WTC11 (cell line): ENCODE measurements around the gene SRSF9. TPM values are rescaled to one million over a fixed set of nuclear protein-coding genes. Genes with fewer than 3 reads are reported as not detected.

Experiments used
- ATAC-seq: fragments of 200-7000 bp; cut with Tn5 transposase; 2 replicates; pipeline ENCODE4 v1.10.0; 2021; ENCODE audit warnings: mild to moderate bottlenecking, moderate library complexity
- CTCF ChIA-PET: fragments of 300-600 bp; sonication (Branson Sonifier 250); formaldehyde crosslinking; loops from one replicate; lab custom pipeline; 2021; ENCODE audit warnings: antibody characterized with exemption; lab: Charles Lee
- POLR2A ChIA-PET: fragments of 350-600 bp; sonication (Branson Sonifier 250); formaldehyde crosslinking; loops from one replicate; lab custom pipeline; 2021; ENCODE audit warnings: antibody characterized with exemption; lab: Charles Lee
- DNase-seq: peaks from one replicate; pipeline ENCODE4 v3.0.0; 2021; ENCODE audit warnings: low spot score
- H3K27ac Mint-ChIP-seq: 2 replicates; pipeline ENCODE4 v1.8.0; 2021; ENCODE audit warnings: mixed read lengths
- H3K27me3 Mint-ChIP-seq: 2 replicates; pipeline ENCODE4 v1.8.0; 2021; ENCODE audit warnings: low read depth, mild to moderate bottlenecking, moderate library complexity, mixed read lengths
- H3K36me3 Mint-ChIP-seq: 2 replicates; pipeline ENCODE4 v1.8.0; 2021; ENCODE audit warnings: mixed read lengths
- H3K4me1 Mint-ChIP-seq: 2 replicates; pipeline ENCODE4 v1.8.0; 2022; ENCODE audit warnings: mixed read lengths
- H3K4me3 Mint-ChIP-seq: 2 replicates; pipeline ENCODE4 v1.8.0; 2021; ENCODE audit warnings: mild to moderate bottlenecking, moderate library complexity, mixed read lengths
- H3K9me3 Mint-ChIP-seq: 2 replicates; pipeline ENCODE4 v1.8.0; 2021; ENCODE audit warnings: mixed read lengths
- ATF1 ChIP-seq: sonication (generic); formaldehyde crosslinking; IDR thresholded peaks from 2 replicates; pipeline ENCODE4 v1.8.1; 2023; ENCODE audit warnings: mild to moderate bottlenecking, moderate library complexity, missing genetic modification reagents
- ELF4 ChIP-seq: sonication (generic); formaldehyde crosslinking; IDR thresholded peaks from 2 replicates; pipeline ENCODE4 v1.8.1; 2022; ENCODE audit warnings: low read depth, mild to moderate bottlenecking, moderate library complexity, missing genetic modification reagents
- EMX1 ChIP-seq: fragments of 250-450 bp; sonication (Bioruptor Pico); IDR thresholded peaks from 2 replicates; pipeline ENCODE4 v1.8.0; 2021; ENCODE audit warnings: mild to moderate bottlenecking
- ERG ChIP-seq: fragments of 250-450 bp; sonication (Bioruptor Pico); IDR thresholded peaks from 2 replicates; pipeline ENCODE4 v1.8.0; 2021; ENCODE audit warnings: mild to moderate bottlenecking
- FOXK1 ChIP-seq: sonication (generic); formaldehyde crosslinking; IDR thresholded peaks from 2 replicates; pipeline ENCODE4 v1.8.0; 2022; ENCODE audit warnings: mild to moderate bottlenecking, moderate library complexity, missing genetic modification reagents
- MYBL2 ChIP-seq: sonication (generic); formaldehyde crosslinking; IDR thresholded peaks from 2 replicates; pipeline ENCODE4 v1.8.1; 2023; ENCODE audit warnings: mild to moderate bottlenecking, moderate library complexity, missing genetic modification reagents
- PRDM15 ChIP-seq: sonication (generic); formaldehyde crosslinking; IDR thresholded peaks from 2 replicates; pipeline ENCODE4 v1.8.0; 2022; ENCODE audit warnings: missing genetic modification reagents
- RELA ChIP-seq: sonication (generic); formaldehyde crosslinking; IDR thresholded peaks from 2 replicates; pipeline ENCODE4 v1.8.1; 2022; ENCODE audit warnings: missing genetic modification reagents, mild to moderate bottlenecking, borderline replicate concordance
- SMAD4 ChIP-seq: sonication (generic); formaldehyde crosslinking; IDR thresholded peaks from 2 replicates; pipeline ENCODE4 v1.8.0; 2022; ENCODE audit warnings: mild to moderate bottlenecking, missing genetic modification reagents
- USF1 ChIP-seq: sonication (generic); formaldehyde crosslinking; IDR thresholded peaks from 2 replicates; pipeline ENCODE4 v1.8.0; 2022; ENCODE audit warnings: mild to moderate bottlenecking, missing genetic modification reagents
- ZBTB21 ChIP-seq: sonication (generic); formaldehyde crosslinking; IDR thresholded peaks from 2 replicates; pipeline ENCODE4 v1.8.1; 2023; ENCODE audit warnings: mild to moderate bottlenecking, missing genetic modification reagents, borderline replicate concordance
- ZNF121 ChIP-seq: sonication (generic); formaldehyde crosslinking; IDR thresholded peaks from 2 replicates; pipeline ENCODE4 v1.8.0; 2023; ENCODE audit warnings: missing genetic modification reagents
- ZNF138 ChIP-seq: sonication (generic); formaldehyde crosslinking; conservative IDR thresholded peaks from 2 replicates; pipeline ENCODE4 v1.8.1; 2022; ENCODE audit warnings: mild to moderate bottlenecking, moderate library complexity, missing genetic modification reagents
- ZNF317 ChIP-seq: sonication (generic); formaldehyde crosslinking; IDR thresholded peaks from 2 replicates; pipeline ENCODE4 v1.8.1; 2023; ENCODE audit warnings: low read depth, mild to moderate bottlenecking, moderate library complexity, missing genetic modification reagents, borderline replicate concordance
- ZNF416 ChIP-seq: fragments of 250-450 bp; sonication (Bioruptor Pico); IDR thresholded peaks from 2 replicates; pipeline ENCODE4 v1.9.0; 2021; ENCODE audit warnings: mild to moderate bottlenecking, inconsistent platforms
- total RNA-seq: library from RNA; stranded (reverse); gene quantifications from 3 replicates; pipeline ENCODE4 v1.2.3, GENCODE V29; 2021
- TF ChIP-seq, protein P1 (sequence below): sonication (generic); formaldehyde crosslinking; IDR thresholded peaks from 2 replicates; pipeline ENCODE4 v1.8.0; 2023; ENCODE audit warnings: missing genetic modification reagents
- TF ChIP-seq, protein P2 (sequence below): sonication (generic); formaldehyde crosslinking; IDR thresholded peaks from 2 replicates; pipeline ENCODE4 v1.8.1; 2023; ENCODE audit warnings: mild to moderate bottlenecking, missing genetic modification reagents, moderate library complexity
- TF ChIP-seq, protein P3 (sequence below): sonication (generic); formaldehyde crosslinking; IDR thresholded peaks from 2 replicates; pipeline ENCODE4 v1.8.1; 2022; ENCODE audit warnings: mild to moderate bottlenecking, missing genetic modification reagents, moderate library complexity, borderline replicate concordance

Gene SRSF9
- total RNA-seq, 1 experiment from 2014 or later, result 286 TPM

DNA sequence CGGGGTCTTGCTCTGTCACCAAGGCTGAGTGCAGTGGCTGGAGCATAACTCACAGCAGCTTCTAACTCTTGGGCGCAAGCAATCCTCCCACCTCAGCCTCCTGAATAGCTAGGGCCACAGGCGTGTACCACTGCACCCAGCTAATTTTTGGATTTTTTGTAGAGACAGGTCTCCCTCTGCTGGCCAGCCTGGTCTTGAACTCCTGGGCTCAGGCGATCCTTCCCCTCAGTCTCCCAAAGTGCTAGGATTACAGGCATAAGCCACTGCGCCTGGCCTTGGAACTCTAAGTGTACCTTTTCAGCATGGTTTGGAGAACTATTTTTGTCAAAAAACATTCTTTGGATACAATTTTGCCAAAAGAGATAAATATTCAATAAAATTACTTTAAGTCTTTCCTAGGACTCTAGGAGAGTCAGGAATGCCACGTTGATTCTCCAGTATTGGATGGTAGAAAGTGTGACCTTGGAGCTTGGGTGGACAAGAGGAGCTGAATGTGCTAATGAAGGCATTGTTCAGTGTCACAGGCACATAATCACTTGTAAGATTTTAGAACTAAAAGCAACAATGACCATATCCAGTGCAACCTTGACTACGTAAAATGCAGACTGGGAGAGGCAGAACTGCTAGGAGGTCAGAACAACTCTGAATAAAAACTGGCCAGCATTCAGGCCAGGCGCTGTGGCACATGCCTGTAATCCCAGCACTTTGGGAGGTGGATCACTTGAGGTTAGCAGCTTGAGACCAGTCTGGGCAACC lies 2.8 kb downstream of the SRSF9 start:
- ATAC-seq (peak; percentile 29), DNase-seq (peak; percentile 63)
- Mint-ChIP-seq H3K4me3 (peak overlapping the region; percentile 87; the same call in 1 of the 2 replicates), H3K36me3 (peaks cover 49% of the 10 kb centered on the region), H3K27me3 (no peaks in the 10 kb centered on the region), H3K27ac (peak overlapping the region; percentile 93), H3K9me3 (no peaks in the 10 kb centered on the region), H3K4me1 (peaks cover 23% of the 10 kb centered on the region)
- POLR2A ChIA-PET, result interaction anchor here (0.7 to 1.4 kb wide), 5 partner anchors 9 to 175 kb away, joined by 3 to 6 read pairs (median 4); partner anchors contain the start of gene RNU4-2
- CTCF ChIA-PET, result interaction anchor here (0.6 to 3.1 kb wide), 28 partner anchors 9 to 307 kb away, joined by 3 to 44 read pairs (median 4); partner anchors contain the start of genes COQ5, COX6A1, DYNLL1 and RPLP0
- TF ChIP-seq ZBTB21, result no peak
- no peak for TF ChIP-seq SMAD4
- no peak for TF ChIP-seq ZNF121
- no peak for TF ChIP-seq ELF4 (CRISPR knock-in tag)

- TF ChIP-seq ZNF138, result no peak
- TF ChIP-seq, protein P1, sequence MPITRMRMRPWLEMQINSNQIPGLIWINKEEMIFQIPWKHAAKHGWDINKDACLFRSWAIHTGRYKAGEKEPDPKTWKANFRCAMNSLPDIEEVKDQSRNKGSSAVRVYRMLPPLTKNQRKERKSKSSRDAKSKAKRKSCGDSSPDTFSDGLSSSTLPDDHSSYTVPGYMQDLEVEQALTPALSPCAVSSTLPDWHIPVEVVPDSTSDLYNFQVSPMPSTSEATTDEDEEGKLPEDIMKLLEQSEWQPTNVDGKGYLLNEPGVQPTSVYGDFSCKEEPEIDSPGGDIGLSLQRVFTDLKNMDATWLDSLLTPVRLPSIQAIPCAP (CRISPR knock-in tag), result no peak
- no peak for TF ChIP-seq ATF1 (CRISPR knock-in tag)
- no peak for TF ChIP-seq EMX1 (CRISPR knock-in tag)
- TF ChIP-seq MYBL2 (CRISPR knock-in tag), result no peak
- no peak for TF ChIP-seq FOXK1 (CRISPR knock-in tag)
- TF ChIP-seq, protein P2, sequence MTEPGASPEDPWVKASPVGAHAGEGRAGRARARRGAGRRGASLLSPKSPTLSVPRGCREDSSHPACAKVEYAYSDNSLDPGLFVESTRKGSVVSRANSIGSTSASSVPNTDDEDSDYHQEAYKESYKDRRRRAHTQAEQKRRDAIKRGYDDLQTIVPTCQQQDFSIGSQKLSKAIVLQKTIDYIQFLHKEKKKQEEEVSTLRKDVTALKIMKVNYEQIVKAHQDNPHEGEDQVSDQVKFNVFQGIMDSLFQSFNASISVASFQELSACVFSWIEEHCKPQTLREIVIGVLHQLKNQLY (CRISPR knock-in tag), result no peak
- no peak for TF ChIP-seq PRDM15 (CRISPR knock-in tag)
- TF ChIP-seq, protein P3, sequence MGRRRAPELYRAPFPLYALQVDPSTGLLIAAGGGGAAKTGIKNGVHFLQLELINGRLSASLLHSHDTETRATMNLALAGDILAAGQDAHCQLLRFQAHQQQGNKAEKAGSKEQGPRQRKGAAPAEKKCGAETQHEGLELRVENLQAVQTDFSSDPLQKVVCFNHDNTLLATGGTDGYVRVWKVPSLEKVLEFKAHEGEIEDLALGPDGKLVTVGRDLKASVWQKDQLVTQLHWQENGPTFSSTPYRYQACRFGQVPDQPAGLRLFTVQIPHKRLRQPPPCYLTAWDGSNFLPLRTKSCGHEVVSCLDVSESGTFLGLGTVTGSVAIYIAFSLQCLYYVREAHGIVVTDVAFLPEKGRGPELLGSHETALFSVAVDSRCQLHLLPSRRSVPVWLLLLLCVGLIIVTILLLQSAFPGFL (CRISPR knock-in tag), result no peak
- no peak for TF ChIP-seq ZNF416 (CRISPR knock-in tag)
- no peak for TF ChIP-seq ERG (CRISPR knock-in tag)
- no peak for TF ChIP-seq ZNF317
- TF ChIP-seq USF1 (CRISPR knock-in tag), result no peak
- TF ChIP-seq RELA, result no peak
- no peaks in the 10 kb centered on the region for H3K27me3 Mint-ChIP-seq
- POLR2A ChIA-PET, result no interaction called here
- H3K4me1 Mint-ChIP-seq, result peaks cover 23% of the 10 kb centered on the region
- H3K36me3 Mint-ChIP-seq, result peaks cover 55% of the 10 kb centered on the region
- 0 out of 2 replicates have a peak overlapping the region, but pooled peaks have one; percentile 12 for H3K27ac Mint-ChIP-seq
- DNase-seq, result no peak
- CTCF ChIA-PET, result interaction anchor here (1.0 to 3.0 kb wide), 7 partner anchors 8 to 130 kb away, joined by 3 to 44 read pairs (median 7); partner anchors contain the start of genes COQ5, COX6A1 and DYNLL1
- ATAC-seq, result no peak
- no peak overlapping the region for H3K4me3 Mint-ChIP-seq
- H3K9me3 Mint-ChIP-seq, result no peaks in the 10 kb centered on the region
Observed at GRCh38 chr12:120465756-120466155, 3.8 kb downstream of the SRSF9 start.
